H1 (cell line): ENCODE measurements around the gene SPAG8. TPM values are rescaled to one million over a fixed set of nuclear protein-coding genes. Genes with fewer than 3 reads are reported as not detected.

ENCODE experiments used
- CTCF ChIA-PET: fragments of 300-600 bp; sonication (Branson Sonifier 250); formaldehyde crosslinking; loops from one replicate; lab custom pipeline; 2021; ENCODE audit not compliant: partially characterized antibody; lab: Charles Lee
- POLR2A ChIA-PET: fragments of 300-600 bp; sonication (Branson Sonifier 250); formaldehyde crosslinking; loops from one replicate; lab custom pipeline; 2021; ENCODE audit warnings: inconsistent platforms; ENCODE audit not compliant: partially characterized antibody; lab: Charles Lee
- DNase-seq, 2 experiments: peaks; one replicate each; pipeline versions ENCODE4 v3.0.0 to v3.0.0-alpha.2; 2010 to 2022; ENCODE audit warnings: low spot score in 2 of 2, low read depth in 1 of 2, mixed read lengths in 1 of 2
- FAIRE-seq: peaks from 2 replicates; lab custom pipeline; 2011; peaks lifted over from hg19 to GRCh38; lab: Jason Lieb, UNC
- H2AFZ ChIP-seq: 2 replicates; pipeline ENCODE4 v1.8.1; 2012; ENCODE audit warnings: low read length, inconsistent platforms
- H2AK5ac ChIP-seq: 2 replicates; pipeline ENCODE4 v1.6.1; 2013; ENCODE audit warnings: low read depth, low read length
- H2BK120ac ChIP-seq: replicated peaks from 2 replicates; pipeline ENCODE3; 2013; ENCODE audit warnings: low read depth, low read length, inconsistent platforms
- H2BK12ac ChIP-seq: 2 replicates; pipeline ENCODE4 v1.6.1; 2013; ENCODE audit warnings: low read depth, low read length
- H2BK15ac ChIP-seq: 2 replicates; pipeline ENCODE4 v1.6.1; 2013; ENCODE audit warnings: low read length
- H2BK20ac ChIP-seq: 2 replicates; pipeline ENCODE4 v1.6.1; 2013; ENCODE audit warnings: low read length
- H2BK5ac ChIP-seq: 2 replicates; pipeline ENCODE4 v1.6.1; 2013; ENCODE audit warnings: low read depth, low read length
- H3K14ac ChIP-seq: 2 replicates; pipeline ENCODE4 v1.6.1; 2013; ENCODE audit warnings: inconsistent platforms; ENCODE audit not compliant: insufficient read length
- H3K18ac ChIP-seq: 2 replicates; pipeline ENCODE4 v1.6.1; 2013; ENCODE audit warnings: low read length; ENCODE audit errors: extremely low read depth
- H3K23ac ChIP-seq: 2 replicates; pipeline ENCODE4 v1.6.1; 2013; ENCODE audit warnings: inconsistent platforms; ENCODE audit not compliant: insufficient read length
- H3K23me2 ChIP-seq: 2 replicates; pipeline ENCODE4 v1.6.1; 2013; ENCODE audit warnings: low read depth, low read length
- H3K27ac ChIP-seq: 2 replicates; pipeline ENCODE4 v1.6.1; 2011; ENCODE audit warnings: low read depth, low read length, inconsistent platforms
- H3K27me3 ChIP-seq, 4 experiments: replicated peaks in 1 of 4; 1 replicate in 1 of 4; 2 replicates in 3 of 4; pipeline versions ENCODE4 v1.6.1 to v1.8.1; 2011 to 2013; ENCODE audit warnings: low read length in 3 of 4, mild to moderate bottlenecking in 3 of 4, inconsistent platforms in 2 of 4, mixed read lengths in 2 of 4, moderate library complexity in 1 of 4; ENCODE audit not compliant: control insufficient read depth in 3 of 4, insufficient read depth in 3 of 4; ENCODE audit errors: extremely low read depth in 1 of 4
- H3K36me3 ChIP-seq, 4 experiments: 2 replicates each; pipeline versions ENCODE4 v1.6.1 to v1.8.1; 2011 to 2013; ENCODE audit warnings: mild to moderate bottlenecking in 4 of 4, low read length in 3 of 4, moderate library complexity in 2 of 4, control low read depth in 1 of 4, inconsistent platforms in 1 of 4; ENCODE audit not compliant: insufficient read depth in 4 of 4, control insufficient read depth in 2 of 4
- H3K4ac ChIP-seq: replicated peaks from 2 replicates; pipeline ENCODE3; 2013; ENCODE audit warnings: low read length, low read depth, mixed read lengths, inconsistent platforms; ENCODE audit not compliant: insufficient read length
- H3K4me1 ChIP-seq, 4 experiments: replicated peaks in 1 of 4; 1 replicate in 1 of 4; 2 replicates in 3 of 4; pipeline versions ENCODE4 v1.6.1 to v1.8.1; 2011 to 2013; ENCODE audit warnings: low read length in 3 of 4, inconsistent platforms in 2 of 4, mixed read lengths in 1 of 4; ENCODE audit not compliant: insufficient read depth in 4 of 4, control insufficient read depth in 3 of 4
- H3K4me2 ChIP-seq, 2 experiments: 2 replicates each; pipeline versions ENCODE4 v1.6.1 to v1.8.1; 2011 to 2013; ENCODE audit warnings: low read depth in 2 of 2, low read length in 2 of 2, control low read depth in 1 of 2, inconsistent platforms in 1 of 2, mild to moderate bottlenecking in 1 of 2; ENCODE audit not compliant: insufficient read depth in 1 of 2
- H3K4me3 ChIP-seq, 4 experiments: fragments of 200-600, 300-600 bp in 1 of 4; sonication (generic), shearing (Covaris generic), sonication (Bioruptor Twin) in 1 of 4; 2 replicates each; pipeline versions ENCODE4 v1.5.1 to v1.8.1; 2011 to 2016; ENCODE audit warnings: low read length in 4 of 4, low read depth in 3 of 4, control low read depth in 2 of 4, inconsistent platforms in 2 of 4, mild to moderate bottlenecking in 2 of 4, mixed read lengths in 1 of 4, moderate library complexity in 1 of 4; ENCODE audit not compliant: insufficient read depth in 2 of 4; ENCODE audit errors: extremely low read depth in 1 of 4
- H3K56ac ChIP-seq: replicated peaks from 2 replicates; pipeline ENCODE3; 2013; ENCODE audit warnings: low read depth, mild to moderate bottlenecking, mixed read lengths, low read length, inconsistent platforms; ENCODE audit not compliant: insufficient read length
- H3K79me1 ChIP-seq: 2 replicates; pipeline ENCODE4 v1.6.1; 2013; ENCODE audit warnings: low read depth, low read length, control low read depth
- H3K79me2 ChIP-seq, 2 experiments: 2 replicates each; pipeline versions ENCODE4 v1.6.1 to v1.8.1; 2012 to 2013; ENCODE audit warnings: low read length in 2 of 2, mild to moderate bottlenecking in 2 of 2, inconsistent platforms in 1 of 2; ENCODE audit not compliant: insufficient read depth in 2 of 2, control insufficient read depth in 1 of 2
- H3K9ac ChIP-seq, 4 experiments: replicated peaks in 1 of 4; 1 replicate in 1 of 4; 2 replicates in 3 of 4; pipeline versions ENCODE4 v1.6.1 to v1.8.1; 2011 to 2013; ENCODE audit warnings: low read depth in 3 of 4, low read length in 3 of 4, control low read depth in 2 of 4, mild to moderate bottlenecking in 2 of 4, moderate library complexity in 2 of 4, inconsistent platforms in 1 of 4; ENCODE audit errors: extremely low read depth in 1 of 4
- H3K9me3 ChIP-seq, 2 experiments: 2 replicates each; pipeline versions ENCODE4 v1.6.1 to v1.8.1; 2012 to 2013; ENCODE audit warnings: mild to moderate bottlenecking in 2 of 2, moderate library complexity in 2 of 2, control low read depth in 1 of 2, inconsistent platforms in 1 of 2, low read depth in 1 of 2, low read length in 1 of 2, mixed read lengths in 1 of 2; ENCODE audit not compliant: insufficient read depth in 2 of 2
- H4K20me1 ChIP-seq, 2 experiments: replicated peaks in 1 of 2; 2 replicates each; pipeline versions ENCODE3 to v1.8.1; 2011 to 2013; ENCODE audit warnings: inconsistent platforms in 2 of 2, low read length in 2 of 2, mild to moderate bottlenecking in 1 of 2; ENCODE audit not compliant: insufficient read depth in 2 of 2, control insufficient read depth in 1 of 2
- H4K5ac ChIP-seq: 2 replicates; pipeline ENCODE4 v1.6.1; 2013; ENCODE audit warnings: low read length, low read depth, mixed read lengths, inconsistent platforms; ENCODE audit not compliant: insufficient read length
- H4K8ac ChIP-seq: 2 replicates; pipeline ENCODE4 v1.8.0; 2013; ENCODE audit warnings: mild to moderate bottlenecking, moderate library complexity, low read length, inconsistent platforms; ENCODE audit not compliant: insufficient read depth; ENCODE audit errors: extremely low read depth
- H4K91ac ChIP-seq: replicated peaks from 2 replicates; pipeline ENCODE3; 2013; ENCODE audit warnings: low read length, mixed read lengths, inconsistent platforms; ENCODE audit not compliant: insufficient read length
- ASH2L ChIP-seq: fragments of 200-600, 300-600 bp; sonication (generic); IDR thresholded peaks from one replicate; pipeline ENCODE4 v1.7.1; 2017; ENCODE audit warnings: low read length
- CHD2 ChIP-seq: IDR thresholded peaks from 2 replicates; pipeline ENCODE4 v1.6.1; 2012; ENCODE audit warnings: low read length, improper control_type of control experiment
- EGR1 ChIP-seq: IDR thresholded peaks from 2 replicates; pipeline ENCODE4 v1.6.1; 2011; ENCODE audit warnings: low read depth, low read length, borderline replicate concordance
- GABPA ChIP-seq: IDR thresholded peaks from 2 replicates; pipeline ENCODE4 v1.6.1; 2011; ENCODE audit warnings: mild to moderate bottlenecking, low read length, moderate library complexity, borderline replicate concordance; ENCODE audit not compliant: insufficient read depth
- PHF8 ChIP-seq: fragments of 200-600 bp; sonication (generic); conservative IDR thresholded peaks from 2 replicates; pipeline ENCODE4 v1.7.1; 2012; ENCODE audit warnings: low read depth, mild to moderate bottlenecking, inconsistent platforms, low read length, moderate library complexity
- RBBP5 ChIP-seq: IDR thresholded peaks from 2 replicates; pipeline ENCODE4 v1.7.1; 2012; ENCODE audit warnings: low read depth, mild to moderate bottlenecking, inconsistent platforms, low read length, moderate library complexity, borderline replicate concordance
- SIRT6 ChIP-seq: IDR thresholded peaks from one replicate; pipeline ENCODE4 v1.7.1; 2012; ENCODE audit warnings: low read length, inconsistent platforms
- SP1 ChIP-seq: IDR thresholded peaks from 2 replicates; pipeline ENCODE4 v1.6.1; 2011; ENCODE audit warnings: low read depth, low read length
- SP2 ChIP-seq: IDR thresholded peaks from 2 replicates; pipeline ENCODE4 v1.6.1; 2012; ENCODE audit warnings: mild to moderate bottlenecking, low read length, inconsistent platforms
- SP4 ChIP-seq: IDR thresholded peaks from 2 replicates; pipeline ENCODE4 v1.6.1; 2012; ENCODE audit warnings: low read length, inconsistent platforms
- WGBS, 2 experiments: shearing (Covaris generic) in 1 of 2; methylation state at CpG; one replicate each; pipeline versions ENCODE4 v1.1.6 to v1.1.7; 2013 to 2015; ENCODE audit warnings: low lambda C conversion rate in 2 of 2, mixed read lengths in 2 of 2, inconsistent platforms in 1 of 2, low coverage in 1 of 2, missing lambda C conversion rate in 1 of 2; ENCODE audit not compliant: insufficient replicate concordance in 2 of 2, insufficient coverage in 1 of 2, insufficient read length in 1 of 2; ENCODE audit errors: extremely low coverage in 1 of 2, missing lambda C conversion rate in 1 of 2; 5-methylcytosine and 5-hydroxymethylcytosine counted together
- polyA plus RNA-seq, 7 experiments: library from polyadenylated mRNA; depleted of rRNA in 3 of 7; stranded (reverse) in 5 of 7; unstranded in 2 of 7; fragments of >200 nt in 5 of 7; fragments of 200-250 nt in 2 of 7; gene quantifications; 1 replicate in 5 of 7; 2 replicates in 1 of 7; 4 replicates in 1 of 7; pipeline versions ENCODE4 v1.2.1 to v1.2.3, GENCODE V29; 2011 to 2013; ENCODE audit warnings: missing spikeins in 2 of 7, mixed read lengths in 2 of 7
- total RNA-seq: library from RNA; stranded (reverse); fragmentation: NEBNext Ultra II Directional; extraction: Animal tissue kit (Norgen Biotek cat#: 25700); gene quantifications from 2 replicates; pipeline ENCODE4 v1.2.1, GENCODE V29; 2021
- TF ChIP-seq, protein P1 (sequence below): IDR thresholded peaks from 2 replicates; pipeline ENCODE4 v1.6.1; 2011; ENCODE audit warnings: low read depth, mild to moderate bottlenecking, low read length; ENCODE audit not compliant: insufficient read depth

Gene SPAG8
- total and polyA plus RNA-seq, 2 of the 8 experiments (the other 6 are each of a cell fraction or from before 2014, with no cell fraction given) = 0.37 to 0.44 TPM

DNA sequence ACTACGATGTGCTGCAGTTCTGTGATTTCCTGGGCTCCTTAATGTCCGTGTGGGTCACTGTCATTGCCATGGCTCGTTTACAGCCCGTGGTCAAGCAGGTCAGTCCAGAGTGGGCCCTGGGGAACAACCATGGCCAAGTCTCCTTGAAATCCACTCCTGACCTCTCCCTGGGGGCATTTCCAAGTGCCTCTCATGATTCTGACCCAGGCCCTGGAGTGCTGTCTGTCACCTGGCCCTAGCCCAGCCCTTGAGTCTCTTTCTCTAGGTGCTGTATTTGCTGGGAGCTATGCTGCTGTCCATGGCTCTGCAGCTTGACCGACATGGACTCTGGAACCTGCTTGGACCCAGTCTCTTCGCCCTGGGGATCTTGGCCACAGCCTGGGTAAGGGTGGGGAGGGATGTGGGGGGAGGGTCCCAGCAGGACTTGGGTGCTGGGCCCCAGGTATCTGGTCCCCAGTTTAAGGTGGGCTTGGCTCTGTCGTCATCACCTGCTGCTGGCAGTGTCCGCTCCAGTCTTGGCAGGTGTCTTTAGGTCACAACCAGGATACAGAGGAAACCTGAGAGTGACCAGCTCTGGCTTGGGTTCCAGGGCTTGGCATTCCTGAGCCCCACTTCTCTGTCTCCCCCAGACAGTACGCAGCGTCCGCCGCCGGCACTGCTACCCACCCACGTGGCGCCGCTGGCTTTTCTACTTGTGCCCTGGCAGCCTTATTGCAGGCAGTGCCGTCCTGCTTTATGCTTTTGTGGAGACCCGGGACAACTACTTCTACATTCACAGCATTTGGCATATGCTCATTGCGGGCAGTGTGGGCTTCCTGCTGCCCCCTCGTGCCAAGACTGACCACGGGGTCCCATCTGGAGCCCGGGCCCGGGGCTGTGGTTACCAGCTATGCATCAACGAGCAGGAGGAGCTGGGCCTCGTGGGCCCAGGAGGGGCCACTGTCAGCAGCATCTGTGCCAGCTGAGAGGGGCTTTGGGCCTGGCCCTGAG is 41.1 kb upstream of the SPAG8 start:
- Histone ChIP-seq H3K18ac (no peak overlapping the region), H3K27me3 (no peaks in the 10 kb centered on the region), H3K9ac (no peak overlapping the region), H3K27ac (no peak overlapping the region), H3K4me1 (no peaks in the 10 kb centered on the region), H3K23ac (no peak overlapping the region), H3K56ac (no peak overlapping the region), H3K4me2 (no peak overlapping the region), H2AK5ac (no peak overlapping the region), H4K20me1 (no peaks in the 10 kb centered on the region), H4K8ac (peak overlapping the region; percentile 17; the same call in 1 of the 2 replicates), H2AFZ (no peak overlapping the region), H3K4me3 (no peak overlapping the region), H2BK20ac (no peak overlapping the region), H4K5ac (no peak overlapping the region), H3K79me1 (no peaks in the 10 kb centered on the region), H3K9me3 (no peaks in the 10 kb centered on the region), H3K36me3 (peaks cover 0 to 4% (median 1%) of the 10 kb centered on the region in 4 experiments; a peak in 2 of 8 replicates), H4K91ac (no peak overlapping the region), H3K23me2 (no peaks in the 10 kb centered on the region), H3K79me2 (no peaks in the 10 kb centered on the region), H2BK12ac (no peak overlapping the region), H2BK120ac (no peak overlapping the region), H2BK15ac (no peak overlapping the region), H3K4ac (no peak overlapping the region), H2BK5ac (no peak overlapping the region), H3K14ac (no peak overlapping the region)
- DNase-seq (peak in 1 of 2 experiments; percentile 39), FAIRE-seq (no peak)
- ChIA-PET POLR2A (interaction anchor here (1.3 kb wide), 1 partner anchor 8 kb away, joined by 3 read pairs; no protein-coding TSS in a partner anchor), CTCF (interaction anchor here (1.1 to 2.2 kb wide), 3 partner anchors 7 to 18 kb away, joined by 5 to 7 read pairs (median 6); no protein-coding TSS in a partner anchor)
- WGBS, 2 experiments = 89% methylated on average over 25 of the region's 25 CpGs; no CpG with 5 or more reads in 1 of the 2 experiments
- TF ChIP-seq SIRT6 = no peak
- TF ChIP-seq, protein P1, sequence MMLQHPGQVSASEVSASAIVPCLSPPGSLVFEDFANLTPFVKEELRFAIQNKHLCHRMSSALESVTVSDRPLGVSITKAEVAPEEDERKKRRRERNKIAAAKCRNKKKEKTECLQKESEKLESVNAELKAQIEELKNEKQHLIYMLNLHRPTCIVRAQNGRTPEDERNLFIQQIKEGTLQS = no peak
- no peak for TF ChIP-seq PHF8
- no peak for TF ChIP-seq SP4
- TF ChIP-seq GABPA = no peak
- TF ChIP-seq EGR1 = no peak
- TF ChIP-seq SP1 = no peak
- no peak for TF ChIP-seq RBBP5
- no peak for TF ChIP-seq CHD2
- no peak for TF ChIP-seq ASH2L
- TF ChIP-seq SP2 = no peak
